Ovary (tissue), 3 donors: ENCODE data around the gene FAM241B.

Source experiments
- EP300 ChIP-seq: sonication (generic); formaldehyde crosslinking; IDR thresholded peaks from one replicate; pipeline ENCODE4 v1.6.1; 2017; ENCODE audit warnings: antibody characterized with exemption
- TF ChIP-seq, protein P1 (sequence below), 3 donors: fragments of 450-650 bp in 2 of 3; fragments of 200-600 bp in 1 of 3; IDR thresholded peaks; one replicate each; pipeline versions ENCODE4 v1.5.1 to v1.8.0; 2016 to 2022; ENCODE audit warnings: antibody characterized with exemption in 3 of 3, mild to moderate bottlenecking in 1 of 3
- donor health status: DM: no; HTN: no; CAD: no.

DNA sequence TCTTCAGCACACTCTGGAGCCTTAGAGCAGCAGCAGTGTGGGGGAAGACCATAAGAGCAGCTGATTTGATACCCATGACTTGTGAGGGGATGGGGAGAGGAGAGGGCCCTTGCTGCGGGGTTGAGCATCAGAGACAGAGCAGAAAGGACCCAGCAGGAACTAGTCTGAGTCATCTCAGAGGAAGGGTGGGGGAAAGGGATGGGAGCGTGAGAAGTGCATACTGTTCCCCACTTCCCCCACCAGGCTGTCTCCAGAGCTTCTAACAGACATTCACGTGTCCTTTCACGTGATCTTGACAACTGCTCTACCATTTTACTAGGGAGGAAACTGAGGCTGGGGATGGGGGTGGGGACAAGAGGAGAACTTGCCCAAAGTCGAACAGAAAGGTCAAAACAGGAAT is 38.7 kb downstream of the FAM241B start:
- TF ChIP-seq, protein P1, sequence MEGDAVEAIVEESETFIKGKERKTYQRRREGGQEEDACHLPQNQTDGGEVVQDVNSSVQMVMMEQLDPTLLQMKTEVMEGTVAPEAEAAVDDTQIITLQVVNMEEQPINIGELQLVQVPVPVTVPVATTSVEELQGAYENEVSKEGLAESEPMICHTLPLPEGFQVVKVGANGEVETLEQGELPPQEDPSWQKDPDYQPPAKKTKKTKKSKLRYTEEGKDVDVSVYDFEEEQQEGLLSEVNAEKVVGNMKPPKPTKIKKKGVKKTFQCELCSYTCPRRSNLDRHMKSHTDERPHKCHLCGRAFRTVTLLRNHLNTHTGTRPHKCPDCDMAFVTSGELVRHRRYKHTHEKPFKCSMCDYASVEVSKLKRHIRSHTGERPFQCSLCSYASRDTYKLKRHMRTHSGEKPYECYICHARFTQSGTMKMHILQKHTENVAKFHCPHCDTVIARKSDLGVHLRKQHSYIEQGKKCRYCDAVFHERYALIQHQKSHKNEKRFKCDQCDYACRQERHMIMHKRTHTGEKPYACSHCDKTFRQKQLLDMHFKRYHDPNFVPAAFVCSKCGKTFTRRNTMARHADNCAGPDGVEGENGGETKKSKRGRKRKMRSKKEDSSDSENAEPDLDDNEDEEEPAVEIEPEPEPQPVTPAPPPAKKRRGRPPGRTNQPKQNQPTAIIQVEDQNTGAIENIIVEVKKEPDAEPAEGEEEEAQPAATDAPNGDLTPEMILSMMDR (IDR thresholded peaks at IDR 0.05) = no peak
- no peak for TF ChIP-seq EP300
